Kidney capillary endothelial cell (primary cell): Measurements from ENCODE around the gene SLC6A7.

Source experiments
- DNase-seq: peaks from one replicate; pipeline ENCODE4 v3.0.0-alpha.2; 2018; ENCODE audit warnings: low spot score

The SLC6A7 gene

GRCh38 chr5:150189728-150190502 lies at the start of gene SLC6A7:
Gene SLC6A7 (plus strand): TSS chr5:150190062. CDS start chr5:150190328, 266 bp downstream.
- no peak for DNase-seq

- DNase-seq = no peak
These were observed 49.0 kb upstream of the SLC6A7 start for GRCh38 chr5:150140830-150141229.

GRCh38 chr5:150141544-150142184 lies 48.2 kb upstream of the SLC6A7 start:
- DNase-seq = no peak

- no peak for DNase-seq
These were observed 47.5 kb upstream of the SLC6A7 start for GRCh38 chr5:150142185-150142958.

- DNase-seq = peak; percentile 52
These were observed 46.9 kb upstream of the SLC6A7 start for GRCh38 chr5:150142959-150143349.

GRCh38 chr5:150143350-150144245 lies 46.3 kb upstream of the SLC6A7 start:
- no peak for DNase-seq

GRCh38 chr5:150144246-150144801 lies 45.5 kb upstream of the SLC6A7 start:
- DNase-seq = no peak

- DNase-seq = no peak
These were observed 45.0 kb upstream of the SLC6A7 start for GRCh38 chr5:150144879-150145278.

GRCh38 chr5:150146235-150146634 lies 43.6 kb upstream of the SLC6A7 start:
- no peak for DNase-seq

GRCh38 chr5:150146862-150147601 lies 42.8 kb upstream of the SLC6A7 start:
- no peak for DNase-seq

- no peak for DNase-seq
These were observed 42.2 kb upstream of the SLC6A7 start for GRCh38 chr5:150147670-150148069.

- DNase-seq = no peak
These were observed 41.5 kb upstream of the SLC6A7 start for GRCh38 chr5:150148117-150148927.

- DNase-seq = no peak
These were observed 40.2 kb upstream of the SLC6A7 start for GRCh38 chr5:150149618-150150017.

- no peak for DNase-seq
These were observed 37.0 kb upstream of the SLC6A7 start for GRCh38 chr5:150152636-150153462.

GRCh38 chr5:150153483-150153882 lies 36.4 kb upstream of the SLC6A7 start:
- DNase-seq = no peak

GRCh38 chr5:150153957-150154617 lies 35.8 kb upstream of the SLC6A7 start:
- DNase-seq = no peak

- DNase-seq = no peak
These were observed 35.2 kb upstream of the SLC6A7 start for GRCh38 chr5:150154618-150155128.
